ENCODE measurements around the gene COX6B2. TPM values are rescaled to one million over a fixed set of nuclear protein-coding genes. Genes with fewer than 3 reads are reported as not detected.

Gene COX6B2
- total RNA-seq, 2 experiments from 2014 or later = 0.28 TPM; not detected in 1

GRCh38 chr19:55345818-55346724, 8.4 kb downstream of the COX6B2 start:
- peaks cover 15% of the 10 kb centered on the region for H3K36me3 Mint-ChIP-seq (ENCODE audit: low read depth)
- POLR2A ChIA-PET = no interaction called here
- H3K4me1 ChIP-seq (ENCODE audit: insufficient read depth, low read length) = peaks cover 7% of the 10 kb centered on the region
- ATAC-seq (ENCODE audit: poor library complexity) = no peak
- H3K36me3 ChIP-seq (ENCODE audit: insufficient read depth, low read length) = peaks cover 8% of the 10 kb centered on the region
- peaks cover 6% of the 10 kb centered on the region for H3K27me3 Mint-ChIP-seq
- CTCF ChIA-PET = no interaction called here
- intact Hi-C loops (cut with DNase I, micrococcal nuclease) = no loop called here
- no peak overlapping the region for H3K27ac Mint-ChIP-seq
- TF ChIP-seq CTCF (IDR thresholded peaks at IDR 0.05) = no peak
- H3K27ac ChIP-seq (ENCODE audit: low read depth in 1 of 2, low read length in 2 of 2) = no peak overlapping the region
- no peak overlapping the region for H3K4me3 ChIP-seq (ENCODE audit: low read length)
- H3K9me3 ChIP-seq (ENCODE audit: control insufficient read depth in 1 of 2, insufficient read depth in 1 of 2, low read length in 2 of 2) = peaks cover 0 to 3% of the 10 kb centered on the region in 2 experiments
- H3K27me3 ChIP-seq (ENCODE audit: control insufficient read depth in 1 of 2, insufficient read depth in 2 of 2, low read length in 2 of 2) = peaks cover under 1 to 3% of the 10 kb centered on the region in 2 experiments
- peaks cover under 1% of the 10 kb centered on the region for H3K4me1 Mint-ChIP-seq (ENCODE audit: low read depth)
- no peak for DNase-seq
- no peak overlapping the region for H3K4me3 Mint-ChIP-seq
- H3K9me3 Mint-ChIP-seq = no peaks in the 10 kb centered on the region

DNA sequence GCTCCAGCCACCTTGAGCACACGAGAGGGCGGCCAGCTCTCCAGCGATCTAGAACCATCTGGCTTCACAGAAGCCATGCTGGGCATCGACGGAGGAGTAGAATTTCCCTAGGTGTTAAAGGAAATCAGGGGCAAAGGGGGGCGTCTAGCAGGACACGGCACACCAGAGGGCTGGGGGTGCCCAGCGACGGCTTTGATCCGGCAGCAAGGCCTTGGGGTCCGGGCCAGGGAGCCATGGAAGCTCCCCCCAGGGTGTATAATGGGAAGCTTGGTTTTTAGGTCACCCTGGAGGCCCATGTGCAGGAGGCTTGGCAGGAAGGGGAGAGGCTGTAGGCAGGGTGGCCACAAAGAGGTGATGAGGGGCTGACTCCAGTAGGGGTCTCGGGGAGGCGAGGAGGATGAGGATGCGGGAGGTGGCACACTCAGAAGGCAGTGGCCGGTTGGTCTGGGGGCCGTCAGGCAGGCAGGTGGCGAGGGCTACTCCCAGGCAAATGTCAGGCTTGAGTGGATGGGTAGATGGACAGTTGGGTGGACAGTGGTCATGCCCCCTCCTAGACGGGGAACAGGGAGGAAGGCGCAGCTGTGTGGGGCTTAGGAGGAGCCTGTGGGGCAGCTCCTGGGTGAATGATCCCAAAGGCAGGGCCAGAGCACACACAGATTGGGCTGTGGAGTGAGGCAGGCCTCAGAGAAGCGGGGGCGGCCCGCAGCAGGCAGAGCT, 9.3 kb downstream of the COX6B2 start:
- H3K9me3 Mint-ChIP-seq = no peaks in the 10 kb centered on the region
- no peaks in the 10 kb centered on the region for H3K27me3 Mint-ChIP-seq
- H3K27me3 ChIP-seq (ENCODE audit: control insufficient read depth in 1 of 2, insufficient read depth in 2 of 2, low read length in 2 of 2) = peaks cover 0 to 4% of the 10 kb centered on the region in 2 experiments
- ChIA-PET POLR2A (no interaction called here), CTCF (no interaction called here)
- no peak overlapping the region for H3K27ac Mint-ChIP-seq
- DNase-seq (no peak), ATAC-seq (ENCODE audit: poor library complexity) (no peak)
- intact Hi-C loops (cut with DNase I, micrococcal nuclease) = no loop called here
- H3K27ac ChIP-seq (ENCODE audit: low read depth in 1 of 2, low read length in 2 of 2) = no peak overlapping the region
- TF ChIP-seq CTCF (IDR thresholded peaks at IDR 0.05) = no peak
- no peak overlapping the region for H3K4me3 ChIP-seq (ENCODE audit: low read length)
- peaks cover 8% of the 10 kb centered on the region for H3K36me3 ChIP-seq (ENCODE audit: insufficient read depth, low read length)
- H3K4me1 ChIP-seq (ENCODE audit: insufficient read depth, low read length) = peaks cover 15% of the 10 kb centered on the region
- H3K4me1 Mint-ChIP-seq (ENCODE audit: low read depth) = peaks cover 4% of the 10 kb centered on the region
- H3K9me3 ChIP-seq (ENCODE audit: control insufficient read depth in 1 of 2, insufficient read depth in 1 of 2, low read length in 2 of 2) = peaks cover 0 to 3% of the 10 kb centered on the region in 2 experiments
- peaks cover 15% of the 10 kb centered on the region for H3K36me3 Mint-ChIP-seq (ENCODE audit: low read depth)
- H3K4me3 Mint-ChIP-seq = no peak overlapping the region

DNA sequence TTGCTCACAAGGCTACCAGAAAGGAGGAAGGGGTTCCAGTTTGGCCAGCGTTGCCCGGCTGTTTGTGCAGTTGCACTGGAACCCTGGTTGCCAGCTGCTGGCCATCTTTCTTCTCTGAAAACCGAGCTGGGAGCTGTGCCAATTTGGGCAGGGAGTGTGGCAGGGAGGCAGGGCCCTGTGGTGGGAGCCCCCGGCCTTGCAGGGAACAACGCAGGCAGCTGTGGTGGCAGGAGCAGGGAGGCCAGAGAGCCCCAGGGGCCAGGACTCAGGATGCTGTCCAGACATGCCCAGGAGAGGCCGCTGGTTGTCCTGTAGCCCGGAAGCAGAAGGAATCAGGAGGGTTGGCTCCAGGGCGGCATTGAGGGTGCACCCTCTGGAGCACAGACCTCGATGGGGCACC, 10.1 kb downstream of the COX6B2 start:
- intact Hi-C loops (cut with DNase I, micrococcal nuclease) = no loop called here
- no peak for TF ChIP-seq CTCF (IDR thresholded peaks at IDR 0.05)
- H3K9me3 Mint-ChIP-seq = no peaks in the 10 kb centered on the region
- H3K4me1 Mint-ChIP-seq (ENCODE audit: low read depth) = peaks cover 9% of the 10 kb centered on the region
- no peak overlapping the region for H3K4me3 ChIP-seq (ENCODE audit: low read length)
- peaks cover 0 to 3% of the 10 kb centered on the region in 2 experiments for H3K9me3 ChIP-seq (ENCODE audit: control insufficient read depth in 1 of 2, insufficient read depth in 1 of 2, low read length in 2 of 2)
- peaks cover 8% of the 10 kb centered on the region for H3K36me3 ChIP-seq (ENCODE audit: insufficient read depth, low read length)
- H3K36me3 Mint-ChIP-seq (ENCODE audit: low read depth) = peaks cover 20% of the 10 kb centered on the region
- DNase-seq = no peak
- H3K27ac ChIP-seq (ENCODE audit: low read depth in 1 of 2, low read length in 2 of 2) = no peak overlapping the region
- ChIA-PET POLR2A (no interaction called here), CTCF (interaction anchor here (0.7 kb wide), 1 partner anchor 89 kb away, joined by 4 read pairs; no protein-coding TSS in a partner anchor)
- no peak overlapping the region for H3K4me3 Mint-ChIP-seq
- peaks cover 0 to 4% of the 10 kb centered on the region in 2 experiments for H3K27me3 ChIP-seq (ENCODE audit: control insufficient read depth in 1 of 2, insufficient read depth in 2 of 2, low read length in 2 of 2)
- no peaks in the 10 kb centered on the region for H3K27me3 Mint-ChIP-seq
- no peak for ATAC-seq (ENCODE audit: poor library complexity)
- peaks cover 19% of the 10 kb centered on the region for H3K4me1 ChIP-seq (ENCODE audit: insufficient read depth, low read length)
- H3K27ac Mint-ChIP-seq = no peak overlapping the region

Measured in CD4-positive, alpha-beta T cell (primary cell).